B cell (primary cell): ENCODE data around the gene CD81. TPM values are rescaled to one million over a fixed set of nuclear protein-coding genes. Genes with fewer than 3 reads are reported as not detected.

Experiments used
- ATAC-seq: fragments of 200-7000 bp; cut with Tn5 transposase; one replicate; pipeline ENCODE4 v1.10.0; 2021; ENCODE audit warnings: low read depth, mild to moderate bottlenecking, moderate number of reproducible peaks, moderate library complexity
- CTCF ChIA-PET: fragments of 350-600 bp; sonication (Branson Sonifier 250); formaldehyde crosslinking; loops from one replicate; lab custom pipeline; 2021; ENCODE audit warnings: antibody characterized with exemption, inconsistent platforms; lab: Charles Lee
- POLR2A ChIA-PET: fragments of 350-600 bp; sonication (Branson Sonifier 250); formaldehyde crosslinking; loops from one replicate; lab custom pipeline; 2021; ENCODE audit warnings: antibody characterized with exemption; lab: Charles Lee
- DNase-seq: peaks from one replicate; pipeline ENCODE4 v3.0.0; 2013
- H2AFZ ChIP-seq: 2 replicates; pipeline ENCODE4 v1.6.1; 2012; ENCODE audit warnings: mild to moderate bottlenecking, low read depth, low read length; ENCODE audit not compliant: insufficient read depth, poor library complexity, severe bottlenecking
- H3K27ac ChIP-seq, 2 donors: 1 replicate in 1 of 2; 2 replicates in 1 of 2; pipeline ENCODE4 v1.5.1; 2012 to 2013; ENCODE audit warnings: low read length in 2 of 2, mild to moderate bottlenecking in 2 of 2, moderate library complexity in 1 of 2
- H3K27me3 ChIP-seq, 4 experiments: fragments of 200-600 bp in 1 of 4; sonication (generic) in 1 of 4; replicated peaks in 1 of 4; 1 replicate in 2 of 4; 2 replicates in 2 of 4; pipeline versions ENCODE4 v1.6.1 to v1.7.0; 2013 to 2016; ENCODE audit warnings: low read length in 3 of 4, mild to moderate bottlenecking in 2 of 4, mixed read lengths in 1 of 4, moderate library complexity in 1 of 4; ENCODE audit not compliant: insufficient read depth in 4 of 4, control insufficient read depth in 3 of 4; ENCODE audit errors: control extremely low read depth in 1 of 4
- H3K36me3 ChIP-seq, 2 experiments: replicated peaks in 1 of 2; 1 replicate in 1 of 2; 2 replicates in 1 of 2; pipeline versions ENCODE4 v1.6.1 to v1.7.1; 2013; ENCODE audit warnings: low read length in 1 of 2; ENCODE audit not compliant: insufficient read depth in 2 of 2, control insufficient read depth in 1 of 2; ENCODE audit errors: control extremely low read depth in 1 of 2, extremely low read depth in 1 of 2
- H3K4me1 ChIP-seq, 2 donors: fragments of 200-600 bp in 1 of 2; sonication (generic) in 1 of 2; 1 replicate in 1 of 2; 2 replicates in 1 of 2; pipeline versions ENCODE4 v1.5.1 to v1.6.1; 2013 to 2017; ENCODE audit warnings: low read length in 2 of 2; ENCODE audit not compliant: control insufficient read depth in 2 of 2, insufficient read depth in 2 of 2
- H3K4me2 ChIP-seq: replicated peaks from 2 replicates; pipeline ENCODE3; 2012; ENCODE audit warnings: mild to moderate bottlenecking, low read depth, low read length; ENCODE audit not compliant: poor library complexity, severe bottlenecking
- H3K4me3 ChIP-seq, 5 experiments: fragments of 200-600 bp in 1 of 5; sonication (generic) in 1 of 5; 1 replicate in 3 of 5; 2 replicates in 2 of 5; pipeline versions ENCODE4 v1.5.1 to v1.7.0; 2011 to 2016; ENCODE audit warnings: low read length in 4 of 5, mild to moderate bottlenecking in 4 of 5, low read depth in 2 of 5, control low read depth in 1 of 5, moderate library complexity in 1 of 5; ENCODE audit not compliant: insufficient read depth in 1 of 5; ENCODE audit errors: control extremely low read depth in 1 of 5, extremely low read depth in 1 of 5
- H3K79me2 ChIP-seq: fragments of 200-600 bp; sonication (generic); one replicate; pipeline ENCODE4 v1.6.0; 2016; ENCODE audit warnings: low read length; ENCODE audit not compliant: control insufficient read depth, insufficient read depth
- H3K9ac ChIP-seq: fragments of 200-600 bp; sonication (generic); 2 replicates; pipeline ENCODE4 v1.6.1; 2017; ENCODE audit warnings: mild to moderate bottlenecking, low read length, moderate library complexity
- H3K9me3 ChIP-seq, 3 donors: one replicate each; pipeline versions ENCODE4 v1.6.1 to v1.7.1; 2013; ENCODE audit warnings: low read length in 2 of 3; ENCODE audit not compliant: control insufficient read depth in 2 of 3, insufficient read depth in 1 of 3; ENCODE audit errors: control extremely low read depth in 1 of 3
- H4K20me1 ChIP-seq: 2 replicates; pipeline ENCODE4 v1.6.0; 2012; ENCODE audit warnings: mild to moderate bottlenecking, low read length; ENCODE audit not compliant: insufficient read depth, control insufficient read depth, poor library complexity, severe bottlenecking
- H3K27ac Mint-ChIP-seq: one replicate; pipeline ENCODE4 v1.8.0; 2021; ENCODE audit warnings: mixed read lengths
- H3K27me3 Mint-ChIP-seq: one replicate; pipeline ENCODE4 v1.8.0; 2021; ENCODE audit warnings: mixed read lengths
- H3K4me1 Mint-ChIP-seq: one replicate; pipeline ENCODE4 v1.8.0; 2021; ENCODE audit warnings: mixed read lengths
- H3K4me3 Mint-ChIP-seq: one replicate; pipeline ENCODE4 v1.8.0; 2021; ENCODE audit warnings: mixed read lengths
- H3K9me3 Mint-ChIP-seq: one replicate; pipeline ENCODE4 v1.8.0; 2022; ENCODE audit warnings: mixed read lengths; ENCODE audit not compliant: insufficient read depth
- CTCF ChIP-seq: fragments of 200-600 bp; IDR thresholded peaks from one replicate; pipeline ENCODE4 v1.8.0; 2022; ENCODE audit warnings: antibody characterized with exemption, mild to moderate bottlenecking
- EZH2 ChIP-seq: IDR thresholded peaks from 2 replicates; pipeline ENCODE4 v1.6.1; 2012; ENCODE audit warnings: borderline replicate concordance, low read depth, mild to moderate bottlenecking, moderate library complexity, low read length; ENCODE audit not compliant: insufficient read depth, poor library complexity, severe bottlenecking
- WGBS: methylation state at CpG from one replicate; pipeline ENCODE4 v1.1.5; 2013; ENCODE audit warnings: missing lambda C conversion rate; ENCODE audit not compliant: insufficient coverage; 5-methylcytosine and 5-hydroxymethylcytosine counted together
- intact Hi-C: fragments of 100-400 bp; cut with micrococcal nuclease; formaldehyde crosslinking; loops from one replicate; pipeline ENCODE4 v1.10.0; 2022
- polyA plus RNA-seq: library from polyadenylated mRNA; depleted of rRNA; stranded (reverse); fragments of >200 nt; gene quantifications from 2 replicates; pipeline ENCODE4 v1.2.3, GENCODE V29; 2012
- total RNA-seq, 2 donors: library from RNA; stranded (reverse); fragments of 120-200 nt in 1 of 2; gene quantifications; 1 replicate in 1 of 2; 2 replicates in 1 of 2; pipeline versions ENCODE4 v1.2.3 to v1.2.4, GENCODE V29; 2013 to 2022

Gene CD81
- total and polyA plus RNA-seq, 2 donors (not counting 1 experiment from before 2014, with no cell fraction given) = 253 to 361 TPM

- Histone ChIP-seq H4K20me1 (no peaks in the 10 kb centered on the region), H2AFZ (no peak overlapping the region), H3K9me3 (no peaks in the 10 kb centered on the region), H3K27ac (no peak overlapping the region), H3K4me3 (no peak overlapping the region), H3K4me2 (no peak overlapping the region), H3K27me3 (no peaks in the 10 kb centered on the region), H3K79me2 (no peaks in the 10 kb centered on the region), H3K36me3 (no peaks in the 10 kb centered on the region), H3K4me1 (no peaks in the 10 kb centered on the region), H3K9ac (no peak overlapping the region)
- H3K4me3 Mint-ChIP-seq = no peak overlapping the region
- ChIA-PET POLR2A (no interaction called here), CTCF (interaction anchor here (1.0 to 2.2 kb wide), 2 partner anchors 9 to 10 kb away, joined by 4 to 15 read pairs; partner anchors contain the start of gene TSSC4)
- ATAC-seq (no peak), DNase-seq (no peak)
- 87% methylated on average over 42 of the region's 42 CpGs for WGBS
- no peaks in the 10 kb centered on the region for H3K9me3 Mint-ChIP-seq
- TF ChIP-seq EZH2 (no peak), CTCF (no peak)
- no peaks in the 10 kb centered on the region for H3K27me3 Mint-ChIP-seq
- intact Hi-C loops = no loop called here
- H3K4me1 Mint-ChIP-seq = no peaks in the 10 kb centered on the region
- no peak overlapping the region for H3K27ac Mint-ChIP-seq
These were observed 32.7 kb downstream of the CD81 start for GRCh38 chr11:2409611-2410468.

DNA sequence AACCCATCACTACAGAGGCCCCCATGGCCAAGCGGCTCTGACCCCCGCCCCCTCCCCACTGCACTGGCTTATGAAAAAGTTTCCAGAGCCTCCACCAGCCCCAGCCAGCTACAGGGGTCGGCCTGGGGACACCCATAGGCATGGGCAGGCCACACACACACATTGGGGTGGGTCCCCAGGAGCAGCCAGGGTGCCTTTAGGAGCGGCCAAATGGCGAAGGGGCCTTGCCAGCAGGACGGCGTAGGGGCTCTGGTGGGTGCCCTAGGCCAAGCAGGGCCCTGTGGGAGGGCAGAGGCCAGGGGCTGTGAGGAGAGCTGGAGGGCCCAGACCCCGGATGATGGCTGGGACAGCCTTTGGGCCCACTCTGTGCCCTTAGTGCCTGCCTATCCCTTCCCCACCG is 33.5 kb downstream of the CD81 start:
- H3K9ac ChIP-seq = no peak overlapping the region
- no peaks in the 10 kb centered on the region for H3K9me3 ChIP-seq
- no peak overlapping the region for H3K4me3 Mint-ChIP-seq
- intact Hi-C loops = no loop called here
- no peaks in the 10 kb centered on the region for H3K4me1 ChIP-seq
- H3K4me2 ChIP-seq = no peak overlapping the region
- no peak for ATAC-seq
- 90% methylated on average over 7 of the region's 9 CpGs for WGBS
- H3K27ac ChIP-seq = no peak overlapping the region
- no peaks in the 10 kb centered on the region for H3K27me3 ChIP-seq
- TF ChIP-seq EZH2 = no peak
- no peak for TF ChIP-seq CTCF
- POLR2A ChIA-PET = no interaction called here
- no peak overlapping the region for H2AFZ ChIP-seq
- H3K36me3 ChIP-seq = no peaks in the 10 kb centered on the region
- no peak overlapping the region for H3K4me3 ChIP-seq
- H3K27ac Mint-ChIP-seq = no peak overlapping the region
- CTCF ChIA-PET = no interaction called here
- no peaks in the 10 kb centered on the region for H3K79me2 ChIP-seq
- no peaks in the 10 kb centered on the region for H3K9me3 Mint-ChIP-seq
- H3K27me3 Mint-ChIP-seq = no peaks in the 10 kb centered on the region
- no peaks in the 10 kb centered on the region for H3K4me1 Mint-ChIP-seq
- no peaks in the 10 kb centered on the region for H4K20me1 ChIP-seq
- DNase-seq = no peak
